AML-193 (cell line): ENCODE results near the gene EZH2.

ENCODE experiments used
- DNase-seq, 2 experiments: peaks; one replicate each; lab custom pipeline; 2025; lab: John Stamatoyannopoulos, UW

The EZH2 gene

DNA sequence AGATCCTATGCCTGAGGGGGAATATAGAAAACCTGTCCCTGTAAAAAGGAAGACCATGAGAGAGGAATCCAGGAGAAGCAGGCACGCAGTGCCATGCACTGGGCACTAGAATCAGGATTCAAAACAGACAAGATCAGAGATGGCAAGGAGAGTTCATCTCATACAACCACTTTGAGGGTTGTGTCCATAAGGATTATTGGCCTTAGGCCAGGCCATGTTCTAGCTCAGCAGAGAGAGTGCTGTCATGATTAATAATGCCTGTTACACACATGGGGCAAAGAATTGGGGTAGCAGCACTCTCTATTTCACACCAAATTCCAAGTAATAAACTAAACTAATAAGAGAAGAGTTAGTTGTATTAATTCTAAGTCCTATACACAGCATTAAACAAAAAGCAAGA lies 29.1 kb downstream of the EZH2 start:
- DNase-seq: no peak

DNA sequence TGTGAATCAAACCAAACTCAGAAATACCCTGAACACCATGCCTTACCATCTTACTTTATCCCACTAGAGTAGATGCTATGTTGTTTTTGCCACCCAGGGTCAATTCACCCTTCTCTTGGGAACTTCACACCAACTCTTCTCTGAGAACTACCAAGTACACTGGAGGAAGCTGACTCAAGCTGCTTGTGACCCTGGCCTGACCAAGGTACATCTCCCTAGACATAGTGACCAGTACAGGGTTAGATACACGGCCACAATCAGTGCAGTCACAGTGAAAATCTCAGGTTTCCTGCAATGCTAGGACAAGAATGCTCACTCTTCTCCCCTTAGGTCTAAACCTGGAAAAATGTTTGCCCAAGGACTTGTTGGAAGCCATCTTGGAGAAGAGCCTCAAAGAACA lies 31.8 kb downstream of the EZH2 start:
- no peak for DNase-seq

DNA sequence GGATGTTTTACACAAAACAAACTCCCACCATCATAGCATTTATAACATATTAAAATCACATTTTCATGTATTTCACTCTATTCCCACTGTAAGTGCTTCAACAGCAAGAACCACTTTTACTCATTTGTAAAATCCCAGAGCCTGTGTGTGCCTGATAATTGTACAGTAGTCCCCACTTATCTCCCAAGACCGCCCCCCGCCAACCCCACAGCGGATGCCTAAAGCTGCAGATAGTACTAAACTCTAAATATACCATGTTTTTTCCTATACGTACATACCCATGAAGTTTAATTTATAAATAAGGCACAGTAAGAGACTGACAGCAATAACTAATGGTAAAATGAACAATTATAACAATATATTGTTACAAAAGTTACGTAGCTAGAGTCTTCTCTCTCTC lies 33.5 kb downstream of the EZH2 start:
- DNase-seq: no peak

DNA sequence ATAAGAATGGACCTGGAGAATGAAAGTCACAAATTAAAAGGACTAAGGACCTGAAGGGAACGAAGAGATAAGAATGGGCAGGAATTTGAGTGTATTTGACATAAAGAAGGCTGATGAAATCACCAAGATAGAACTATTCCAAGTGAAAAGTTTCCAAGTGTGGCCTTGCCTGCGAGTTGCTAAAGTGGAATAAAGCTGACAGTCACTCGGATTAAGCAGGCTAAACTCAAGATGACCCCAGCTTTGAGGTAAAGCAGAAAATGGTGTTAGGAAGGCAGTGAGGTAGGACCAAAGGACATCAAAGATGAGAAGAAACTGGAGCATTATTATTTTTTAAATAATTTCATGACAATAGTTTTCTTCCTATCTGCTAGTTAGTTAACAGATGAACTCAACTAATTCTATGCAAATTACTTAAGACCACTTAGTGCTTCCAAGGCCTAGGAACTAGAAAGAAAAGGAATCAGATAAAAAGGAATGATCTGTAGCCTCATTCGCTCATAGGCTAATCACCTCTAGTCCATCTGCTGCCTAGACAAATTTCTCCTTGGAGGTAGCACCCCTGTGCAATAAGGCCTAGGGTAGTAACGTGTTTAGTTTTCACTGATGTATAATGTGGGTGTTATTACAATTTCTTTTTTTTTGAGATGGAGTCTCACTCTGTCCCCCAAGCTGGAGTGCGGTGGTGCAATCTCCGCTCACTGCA lies 34.5 kb downstream of the EZH2 start:
- DNase-seq: no peak

DNA sequence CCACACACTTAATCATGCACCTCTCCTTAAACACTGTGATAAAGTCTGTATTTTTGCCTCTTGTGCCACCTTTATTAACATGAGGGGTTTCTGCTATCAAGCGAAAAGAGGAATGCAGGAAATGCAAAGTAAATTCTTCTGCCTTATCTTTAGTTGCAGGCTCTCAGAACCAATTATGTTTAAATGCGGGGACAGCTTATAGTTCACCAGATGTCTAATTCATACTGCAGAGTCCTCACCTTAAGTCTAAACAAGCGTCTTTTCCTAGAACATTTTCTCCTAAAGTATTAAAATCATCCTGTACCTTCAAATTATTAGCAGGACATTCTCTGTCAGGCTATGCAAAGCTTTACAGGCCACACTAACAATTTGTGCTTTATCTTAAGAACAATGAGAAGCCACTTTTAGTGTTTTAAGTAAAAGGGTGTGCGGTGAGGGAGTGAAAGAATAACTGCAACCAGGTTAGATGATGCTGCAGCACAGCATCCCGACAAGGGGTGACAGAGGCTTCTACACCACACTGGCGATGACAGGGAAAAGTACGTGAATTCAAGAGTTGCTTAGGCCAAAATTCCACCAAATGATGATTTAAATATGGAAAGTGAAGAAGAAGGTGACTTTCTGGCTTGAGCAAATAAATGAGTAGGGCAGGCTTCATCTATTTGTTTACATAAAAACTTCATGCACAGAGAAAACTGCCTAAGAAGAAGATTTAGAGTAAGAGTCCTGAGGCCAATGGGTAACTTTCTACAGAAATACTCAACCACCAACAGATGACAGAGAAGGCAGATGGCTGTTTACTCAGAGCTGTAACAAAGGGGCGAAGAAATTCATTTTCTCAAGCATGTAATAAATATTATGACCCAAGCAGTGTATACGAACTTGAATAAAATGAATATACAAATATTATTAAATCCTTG lies 36.0 kb downstream of the EZH2 start:
- no peak for DNase-seq

DNA sequence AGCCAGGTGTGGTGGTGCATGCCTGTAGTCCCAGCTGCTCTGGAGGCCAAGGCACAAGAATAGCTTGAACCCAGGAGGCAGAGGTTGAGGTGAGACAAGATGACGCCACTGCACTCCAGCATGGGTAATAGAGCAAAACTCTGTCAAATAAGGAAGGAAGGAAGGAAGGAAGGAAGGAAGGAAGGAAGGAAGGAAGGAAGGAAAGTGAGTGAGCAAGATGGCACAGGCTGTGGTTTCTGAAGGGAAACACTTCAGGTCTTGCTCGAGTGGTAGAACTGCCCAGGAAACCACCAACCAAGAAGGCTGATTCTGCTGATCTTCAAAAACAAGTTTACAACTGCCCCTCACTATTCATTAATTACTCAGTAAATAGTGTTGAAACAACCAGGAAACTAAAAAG lies 45.2 kb downstream of the EZH2 start:
- no peak for DNase-seq

DNA sequence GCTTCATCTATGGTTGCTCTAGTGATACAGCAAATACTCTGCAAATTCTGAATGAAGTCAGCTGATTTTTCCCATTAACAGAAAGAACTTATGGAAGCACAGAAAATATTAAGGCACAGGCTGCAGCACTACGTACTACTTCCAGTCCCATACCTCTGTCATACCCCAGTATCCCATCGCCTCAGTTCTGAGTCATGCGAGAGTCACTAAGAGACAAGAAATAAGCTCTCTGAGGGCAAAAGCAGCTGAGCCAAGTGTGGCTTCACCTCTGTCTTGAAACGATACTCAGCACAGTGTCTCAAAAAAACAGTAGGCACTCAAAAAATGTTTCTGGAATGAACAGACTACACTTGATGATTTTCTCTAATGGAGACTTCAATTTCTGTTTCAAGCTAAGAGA lies 48.2 kb downstream of the EZH2 start:
- no peak for DNase-seq

DNA sequence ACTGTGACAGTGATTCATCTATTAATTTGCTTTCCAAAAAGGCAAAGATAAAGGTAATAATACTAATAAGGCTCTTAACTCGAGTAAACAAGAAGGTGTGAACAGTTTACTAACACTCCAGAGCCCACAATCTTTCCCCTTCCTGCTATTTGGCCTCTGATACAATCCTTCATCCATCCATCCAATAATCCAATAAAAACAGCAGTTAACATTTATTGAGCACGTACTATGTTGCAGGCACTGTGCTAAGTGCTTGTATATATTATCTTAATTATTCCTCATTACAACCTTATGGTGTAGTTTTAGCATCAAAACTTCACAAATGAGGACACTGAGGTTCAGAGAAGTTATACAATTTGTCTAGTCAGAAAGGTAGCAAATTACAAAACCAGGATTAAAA lies 49.5 kb downstream of the EZH2 start:
- no peak for DNase-seq

DNA sequence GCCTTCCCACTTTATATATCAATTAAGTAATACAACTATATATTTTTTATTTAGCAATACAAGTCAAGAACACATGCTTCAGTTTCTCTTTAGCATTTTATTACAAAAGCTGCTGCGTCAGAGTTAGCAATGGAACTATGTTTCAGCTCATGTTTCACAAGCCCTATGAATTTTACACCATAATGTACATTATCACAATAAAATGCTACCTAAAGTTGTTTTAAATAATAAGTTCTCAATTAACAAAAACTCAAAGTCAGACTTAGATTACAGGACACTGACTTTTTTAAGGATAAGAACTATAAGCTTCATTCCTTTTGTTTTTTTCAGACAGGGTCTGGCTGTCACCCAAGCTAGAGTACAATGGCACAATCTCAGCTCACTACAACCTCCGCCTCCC lies 52.3 kb downstream of the EZH2 start:
- no peak for DNase-seq

DNA sequence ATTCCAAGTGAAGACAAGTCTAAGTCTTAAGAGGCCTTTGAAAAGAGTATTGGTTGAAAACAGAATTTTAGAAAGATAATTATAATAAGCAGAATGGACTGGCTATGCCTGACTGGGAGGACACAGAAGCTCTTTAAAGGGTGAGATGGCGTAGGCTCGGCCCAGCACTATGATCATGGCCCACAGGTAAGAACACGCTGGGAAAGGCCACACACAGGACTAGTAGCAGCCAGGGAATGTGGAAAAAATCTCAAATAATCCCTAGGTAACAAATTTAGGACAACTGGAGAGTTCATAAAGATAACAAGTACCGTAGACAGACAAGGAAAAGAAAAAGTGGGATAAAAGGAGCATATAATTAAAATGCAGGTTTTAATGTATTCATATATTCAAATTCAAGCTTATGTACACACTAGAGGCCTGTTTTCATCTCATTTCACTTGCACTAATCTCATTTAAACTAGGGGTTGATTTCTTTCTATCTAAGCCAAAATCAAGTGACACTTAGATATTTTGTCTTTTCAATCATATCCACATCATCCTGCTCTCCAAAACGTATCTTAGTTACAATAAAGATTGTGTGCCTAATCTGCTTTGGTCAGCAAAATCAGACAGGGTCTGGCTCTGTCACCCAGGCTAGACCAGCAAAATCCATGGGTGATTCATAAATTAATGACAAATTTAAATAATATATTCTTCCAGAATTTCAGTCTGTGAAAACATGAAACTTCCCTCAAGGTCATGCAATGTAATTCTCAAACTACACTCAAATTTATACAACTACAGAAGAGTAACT lies 53.0 kb downstream of the EZH2 start:
- no peak for DNase-seq

DNA sequence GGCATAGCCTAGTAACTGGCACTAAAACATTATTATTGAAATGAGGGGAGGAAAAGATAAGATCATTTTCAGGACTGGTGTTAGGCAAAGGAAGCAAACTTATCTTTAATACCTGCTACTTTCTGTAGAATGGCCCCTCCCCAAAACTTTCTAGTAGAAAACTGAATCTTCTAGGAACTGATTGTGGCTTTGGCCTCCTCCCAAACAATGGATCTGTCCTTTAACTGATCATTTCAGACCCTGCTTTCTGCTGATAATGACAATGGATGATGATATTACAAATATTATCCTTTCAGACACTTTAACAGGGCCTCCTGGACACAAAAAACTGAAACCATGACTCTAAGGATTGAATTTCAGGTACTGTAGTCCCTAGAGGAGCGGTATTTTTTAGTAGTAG lies 55.1 kb downstream of the EZH2 start:
- no peak for DNase-seq

DNA sequence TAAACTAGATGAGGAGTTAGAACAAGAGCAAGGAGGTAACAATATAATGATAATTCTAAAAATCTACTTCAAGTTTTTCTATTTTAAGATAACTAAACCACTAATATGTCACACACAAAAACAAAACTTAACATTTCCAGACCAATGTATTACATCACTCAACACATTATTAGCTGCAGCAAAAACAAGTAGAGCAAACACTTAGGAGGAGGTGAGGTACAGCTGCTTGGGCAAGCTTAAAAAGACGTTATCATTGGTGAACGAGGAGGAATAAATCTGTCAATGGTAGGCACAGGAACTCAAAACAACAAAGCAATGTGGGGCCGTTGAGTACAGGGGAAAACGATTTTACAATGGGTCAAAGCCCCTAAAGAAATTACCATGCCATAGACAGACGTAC lies 58.8 kb downstream of the EZH2 start:
- DNase-seq: no peak

DNA sequence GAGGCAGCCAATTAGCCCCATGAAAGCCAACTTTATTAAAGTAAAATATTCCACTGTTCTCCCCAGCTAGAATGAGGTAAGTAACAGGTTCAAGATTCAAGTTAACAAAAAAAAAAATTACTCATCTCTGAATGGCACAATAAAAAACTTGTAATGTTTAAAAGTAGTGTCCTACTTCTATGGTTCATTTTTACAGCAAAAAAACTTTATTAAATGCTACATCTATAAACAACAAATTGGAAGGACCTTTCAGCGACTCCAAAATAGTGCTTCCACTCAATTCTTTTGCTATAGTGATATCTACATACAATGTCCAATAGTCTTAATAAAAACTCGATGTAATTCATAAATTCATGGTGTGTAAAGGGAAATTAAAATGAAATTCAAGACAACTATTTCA lies 59.2 kb downstream of the EZH2 start:
- DNase-seq: no peak

DNA sequence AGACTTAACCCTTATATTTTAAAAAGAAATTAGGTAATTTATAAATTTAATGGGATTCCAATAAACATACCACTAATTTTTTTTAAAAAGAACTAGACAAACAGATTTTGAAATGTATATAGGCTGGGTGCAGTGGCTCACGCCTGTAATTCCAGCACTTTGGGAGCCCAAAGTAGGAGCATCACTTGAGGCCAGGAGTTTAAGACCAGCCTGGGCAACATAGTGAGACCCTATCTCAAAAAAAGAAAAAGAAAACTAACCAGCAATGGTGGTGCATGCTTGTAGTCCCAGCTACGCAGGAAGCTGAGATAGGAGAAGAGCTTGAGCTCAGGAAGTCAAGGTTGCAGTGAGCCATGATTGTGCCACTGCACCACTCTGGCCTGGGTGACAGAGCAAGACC lies 62.7 kb downstream of the EZH2 start:
- DNase-seq: no peak

DNA sequence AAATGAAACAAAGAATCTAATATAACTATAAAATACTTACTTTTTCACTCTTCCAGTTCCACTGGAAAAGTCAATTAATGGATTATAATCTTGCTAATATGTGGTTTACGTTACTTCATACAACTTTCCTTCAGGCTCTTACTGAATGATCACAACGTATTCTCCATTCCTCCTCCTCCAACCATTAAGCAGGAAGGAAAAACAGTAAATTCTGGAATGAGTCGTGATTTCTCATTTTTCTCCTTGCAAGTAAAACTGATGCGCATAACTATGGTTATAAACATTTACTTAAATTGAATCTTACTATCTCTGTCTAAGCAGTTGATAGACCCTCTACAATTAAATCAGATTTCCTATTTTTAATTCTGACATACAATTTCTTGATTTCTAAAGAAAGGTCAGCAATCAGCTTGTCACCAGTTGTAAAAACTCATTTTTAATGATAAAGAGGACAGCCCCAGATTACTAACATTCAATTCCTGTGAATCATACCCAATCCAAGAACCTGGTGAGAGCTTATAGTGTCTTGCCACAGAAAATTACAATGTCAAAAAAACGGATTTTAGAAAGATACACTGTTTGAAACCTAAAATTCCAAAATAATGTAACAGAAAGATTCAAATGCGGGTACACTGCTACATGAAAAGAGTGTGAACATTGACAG lies 64.3 kb downstream of the EZH2 start:
- no peak for DNase-seq

DNA sequence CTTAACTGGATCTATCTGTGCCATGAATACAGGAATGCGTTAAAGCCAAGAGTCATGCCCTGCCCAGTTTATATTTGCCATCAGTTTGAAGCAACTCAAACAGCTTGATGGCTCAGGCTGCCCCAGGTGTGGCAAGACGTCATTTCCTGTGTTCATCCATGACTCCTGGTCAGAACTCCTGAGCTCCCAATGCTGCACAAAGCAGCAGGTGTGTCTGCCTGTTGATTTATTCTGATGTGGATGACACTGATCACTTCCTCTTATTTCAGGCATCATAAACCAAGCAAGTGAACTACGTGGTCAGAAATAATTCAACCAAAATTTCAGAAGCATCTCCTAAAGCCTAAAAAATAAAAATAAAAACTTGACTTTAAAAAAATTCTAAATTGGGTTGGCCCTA lies 68.5 kb downstream of the EZH2 start:
- no peak for DNase-seq

DNA sequence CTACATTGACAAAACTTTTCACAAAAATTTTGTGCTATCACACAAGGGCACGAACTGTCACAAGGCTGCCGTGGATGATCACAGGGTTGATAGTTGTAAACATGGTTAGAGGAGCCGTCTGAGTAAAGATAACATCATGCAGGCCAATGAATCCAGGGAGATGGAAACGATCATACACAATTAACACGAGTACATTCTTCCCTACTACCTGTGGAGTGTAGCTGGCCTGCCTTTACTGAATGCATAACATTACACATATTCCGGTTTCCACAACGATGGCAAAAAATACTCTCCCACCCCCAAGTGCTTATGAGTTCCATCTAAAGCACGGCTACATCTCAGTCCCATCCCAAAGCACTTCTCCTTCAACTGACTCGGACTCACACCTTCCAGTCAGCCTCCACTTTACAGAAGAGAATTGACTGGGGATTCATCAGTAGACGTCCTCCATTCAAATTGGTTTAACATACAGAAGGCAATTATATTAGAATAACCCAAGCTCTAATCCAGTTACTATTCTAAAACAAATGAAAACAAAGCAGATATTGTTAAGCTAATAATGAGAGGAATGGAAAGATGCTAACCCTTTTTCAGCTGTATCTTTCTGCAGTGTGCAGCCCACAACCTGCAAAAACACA lies 69.0 kb downstream of the EZH2 start:
- no peak for DNase-seq

DNA sequence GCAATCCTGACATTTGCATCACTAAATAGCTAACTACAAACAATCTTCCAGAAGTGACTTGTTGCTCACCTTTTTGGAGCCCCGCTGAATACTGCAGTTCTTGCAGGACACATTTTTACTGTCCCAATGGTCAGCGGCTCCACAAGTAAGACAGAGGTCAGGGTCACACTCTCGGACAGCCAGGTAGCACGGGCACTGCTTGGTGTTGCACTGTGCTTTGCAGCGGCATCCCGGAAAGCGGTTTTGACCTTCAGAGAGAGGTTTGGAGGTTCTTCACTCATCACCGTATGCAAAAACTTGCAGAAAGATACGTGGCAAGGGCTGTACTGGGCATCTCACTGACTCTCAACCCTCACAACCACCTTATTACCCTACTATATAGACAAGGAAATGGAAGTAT lies 70.2 kb downstream of the EZH2 start:
- no peak for DNase-seq

DNA sequence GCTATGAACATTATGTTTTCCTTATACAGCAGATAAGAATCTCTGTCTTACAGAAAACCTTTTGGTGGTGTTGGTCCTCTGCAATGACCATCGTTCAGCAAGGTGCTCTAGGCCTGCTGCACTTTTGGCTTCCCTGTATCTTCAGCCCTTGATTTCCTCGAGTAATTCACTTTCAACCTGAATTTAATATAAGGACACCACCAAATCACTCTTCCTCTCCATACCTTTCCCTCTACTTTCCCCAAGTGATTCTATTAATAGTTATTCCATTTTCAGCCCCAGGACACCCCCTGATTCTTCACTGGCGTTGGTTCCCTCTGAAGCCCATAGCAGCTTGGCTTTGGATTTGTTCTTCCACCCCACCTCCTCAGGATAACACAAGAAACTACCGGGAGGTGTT lies 72.2 kb downstream of the EZH2 start:
- no peak for DNase-seq

DNA sequence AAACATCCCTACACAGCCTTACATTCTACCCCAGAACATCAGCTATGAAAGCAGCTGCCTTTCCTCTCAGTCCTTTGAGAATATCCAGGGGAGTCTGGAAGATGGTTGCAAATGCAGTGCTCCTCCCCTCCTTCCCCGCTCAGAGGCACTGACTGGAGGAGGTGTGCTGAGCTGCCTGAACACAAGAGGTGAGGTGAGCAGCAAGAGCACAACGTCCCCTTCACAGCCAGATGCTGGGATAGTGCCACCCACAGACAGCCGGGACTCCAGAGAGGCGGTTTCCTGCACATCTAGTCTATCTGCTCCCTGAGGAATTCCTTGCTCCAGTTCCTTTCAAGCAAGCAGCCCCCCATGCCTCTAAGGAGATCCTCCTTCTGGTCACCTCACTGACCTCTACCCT lies 74.2 kb downstream of the EZH2 start:
- DNase-seq: no peak

DNA sequence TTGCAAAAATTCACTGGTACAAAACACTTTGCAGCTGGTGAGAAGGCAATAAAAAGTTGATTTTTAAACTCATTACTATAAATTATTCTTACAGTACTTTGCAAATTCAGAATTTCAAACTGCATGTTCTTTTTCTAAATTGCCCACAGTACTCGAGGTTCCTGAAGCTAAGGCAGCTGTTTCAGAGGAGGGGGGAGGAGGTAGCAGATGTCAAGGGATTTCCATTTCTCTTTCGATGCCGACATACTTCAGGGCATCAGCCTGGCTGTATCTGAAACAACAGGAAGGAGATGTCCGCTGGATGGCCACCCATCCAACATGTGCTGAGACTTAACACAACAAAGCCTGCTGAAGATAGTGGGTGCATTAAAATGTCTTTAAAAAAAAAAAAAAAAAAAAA lies 76.7 kb downstream of the EZH2 start:
- DNase-seq: no peak

DNA sequence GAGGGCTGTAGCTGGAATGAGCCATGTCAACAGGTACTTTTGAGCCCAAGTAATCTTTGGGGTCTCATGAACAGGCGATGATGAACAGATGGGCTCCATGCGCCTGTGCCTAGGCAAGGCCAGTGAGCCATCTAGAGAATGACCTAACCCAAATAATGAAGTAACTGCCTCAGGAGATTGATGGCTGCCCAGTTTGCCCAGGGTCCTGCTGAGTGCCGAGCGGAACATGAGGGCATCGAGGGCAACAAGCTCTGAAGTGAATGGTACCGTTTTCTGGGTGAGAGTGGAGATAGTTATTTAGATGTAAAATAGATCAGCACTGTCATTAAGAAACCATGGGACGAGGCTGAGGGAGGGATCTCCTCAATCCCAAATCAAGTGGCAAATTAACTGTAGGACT lies 77.9 kb downstream of the EZH2 start:
- no peak for DNase-seq
